IPS-NIHi7 (cell line): ENCODE measurements around the gene ZFAND6.

Source experiments
- DNase-seq: peaks from one replicate; pipeline ENCODE4 v3.0.0; 2012; ENCODE audit warnings: mixed read lengths; ENCODE audit errors: extremely low spot score

ZFAND6 gene

GRCh38 chr15:80049046-80049445, 10.4 kb upstream of the ZFAND6 start:
- no peak for DNase-seq

DNA sequence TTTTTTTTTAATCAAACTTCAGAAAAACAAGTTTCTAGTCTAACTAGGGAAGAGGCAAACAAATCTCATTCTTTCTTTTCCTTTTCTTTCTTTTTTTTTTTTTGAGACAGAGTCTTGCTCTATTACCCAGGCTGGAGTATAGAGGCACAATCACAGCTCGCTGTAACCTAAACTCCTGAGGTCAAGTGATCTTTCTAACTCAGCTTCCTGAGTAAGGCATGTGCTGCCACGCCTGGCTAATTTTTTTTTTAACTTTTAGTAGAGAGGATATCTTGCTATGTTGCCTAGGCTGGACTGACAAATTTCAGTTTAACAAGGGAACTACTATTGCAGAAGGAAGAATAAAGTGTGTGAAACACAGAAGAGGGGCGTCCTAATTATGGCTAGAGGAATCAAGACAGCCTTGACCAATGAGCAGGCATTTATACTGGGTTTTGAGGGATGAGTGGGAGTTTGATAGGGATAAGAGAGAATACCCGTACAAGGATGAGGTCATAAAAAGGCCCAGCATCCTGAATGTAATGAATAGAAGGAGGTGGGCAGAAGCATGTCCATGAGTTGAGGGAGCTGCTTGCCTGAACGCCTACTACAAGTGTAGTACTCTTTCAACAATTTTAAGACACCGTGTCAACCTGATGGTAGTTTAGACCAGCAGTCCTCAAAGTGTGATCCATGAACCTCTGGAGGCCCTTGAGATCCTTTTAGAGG, 6.7 kb upstream of the ZFAND6 start:
- DNase-seq = no peak

DNA sequence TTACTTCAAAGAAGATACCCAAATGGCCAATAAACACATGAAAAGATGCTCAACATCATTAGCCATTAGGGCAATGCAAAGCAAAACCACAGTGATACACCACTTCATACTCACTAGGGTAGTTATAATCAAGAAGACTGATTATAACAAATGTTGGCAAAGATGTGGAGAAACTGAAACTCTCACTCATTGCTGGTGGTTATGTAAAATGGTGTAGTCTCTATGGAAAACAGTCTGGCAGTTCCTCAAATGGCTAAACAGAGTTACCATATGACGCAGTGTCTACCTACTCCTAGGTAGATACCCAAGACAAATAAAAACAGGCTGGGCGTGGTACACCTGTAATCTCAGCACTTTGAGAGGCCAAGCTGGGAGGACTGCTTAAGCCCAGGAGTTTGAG, 3.5 kb upstream of the ZFAND6 start:
- DNase-seq = no peak

GRCh38 chr15:80058044-80058443, 1.4 kb upstream of the ZFAND6 start:
- DNase-seq = no peak

- peak; percentile 81 for DNase-seq
Observed at GRCh38 chr15:80059786-80060355, 395 bp downstream of the ZFAND6 start.

DNA sequence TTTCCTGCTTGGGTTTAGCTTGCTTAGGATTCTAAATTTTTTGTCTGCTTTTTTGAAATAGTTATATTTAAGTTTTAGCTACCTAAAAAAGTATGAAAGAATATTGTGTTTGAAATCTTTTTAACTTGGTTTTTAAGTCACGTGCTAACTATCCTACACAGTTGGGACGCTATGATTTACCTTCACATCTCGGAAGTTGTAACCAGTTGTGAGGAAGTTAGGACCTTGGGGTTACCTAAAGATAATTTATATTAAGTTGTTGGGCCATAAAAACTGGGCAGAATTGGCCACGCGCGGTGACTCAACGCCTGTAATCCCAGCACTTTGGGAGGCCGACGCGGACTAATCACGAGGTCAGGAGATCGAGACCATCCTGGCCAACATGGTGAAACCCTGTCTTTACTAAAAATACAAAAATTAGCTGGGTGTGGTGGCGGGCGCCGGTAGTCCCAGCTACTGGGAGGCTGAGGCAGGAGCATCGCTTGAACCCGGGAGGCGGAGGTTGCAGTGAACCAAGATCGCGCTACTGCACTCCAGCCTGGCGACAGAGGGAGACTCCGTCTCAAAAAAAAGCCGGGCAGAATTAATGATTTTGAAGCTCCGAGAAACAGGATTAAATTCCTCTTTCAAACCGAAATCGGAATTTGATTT, 1.0 kb downstream of the ZFAND6 start:
- DNase-seq = no peak

GRCh38 chr15:80061582-80061981, 2.1 kb downstream of the ZFAND6 start:
- no peak for DNase-seq

GRCh38 chr15:80066912-80067311, 7.4 kb downstream of the ZFAND6 start:
- DNase-seq = no peak

- no peak for DNase-seq
Observed at GRCh38 chr15:80068578-80068977, 9.1 kb downstream of the ZFAND6 start.

GRCh38 chr15:80070840-80071239, 11.4 kb downstream of the ZFAND6 start:
- DNase-seq = no peak

DNA sequence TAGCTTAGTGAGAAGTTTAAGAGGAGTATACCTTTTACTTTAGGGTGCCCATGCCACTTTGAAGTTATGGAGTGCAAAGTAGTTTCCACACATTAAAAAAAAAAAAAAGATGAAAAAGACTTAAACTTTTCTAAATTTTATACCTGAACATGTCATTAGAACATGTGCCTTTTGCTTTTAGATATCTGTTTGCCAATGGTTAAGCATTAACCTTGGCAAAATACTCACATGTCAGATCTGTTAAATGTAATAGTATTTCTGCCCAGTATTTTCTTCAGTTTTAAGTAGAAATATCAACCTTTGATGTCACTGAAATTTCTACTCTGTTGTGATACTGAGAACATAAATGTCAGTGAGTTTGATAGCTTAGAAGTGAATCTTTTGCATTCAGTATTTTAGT, 12.2 kb downstream of the ZFAND6 start:
- DNase-seq = no peak

DNA sequence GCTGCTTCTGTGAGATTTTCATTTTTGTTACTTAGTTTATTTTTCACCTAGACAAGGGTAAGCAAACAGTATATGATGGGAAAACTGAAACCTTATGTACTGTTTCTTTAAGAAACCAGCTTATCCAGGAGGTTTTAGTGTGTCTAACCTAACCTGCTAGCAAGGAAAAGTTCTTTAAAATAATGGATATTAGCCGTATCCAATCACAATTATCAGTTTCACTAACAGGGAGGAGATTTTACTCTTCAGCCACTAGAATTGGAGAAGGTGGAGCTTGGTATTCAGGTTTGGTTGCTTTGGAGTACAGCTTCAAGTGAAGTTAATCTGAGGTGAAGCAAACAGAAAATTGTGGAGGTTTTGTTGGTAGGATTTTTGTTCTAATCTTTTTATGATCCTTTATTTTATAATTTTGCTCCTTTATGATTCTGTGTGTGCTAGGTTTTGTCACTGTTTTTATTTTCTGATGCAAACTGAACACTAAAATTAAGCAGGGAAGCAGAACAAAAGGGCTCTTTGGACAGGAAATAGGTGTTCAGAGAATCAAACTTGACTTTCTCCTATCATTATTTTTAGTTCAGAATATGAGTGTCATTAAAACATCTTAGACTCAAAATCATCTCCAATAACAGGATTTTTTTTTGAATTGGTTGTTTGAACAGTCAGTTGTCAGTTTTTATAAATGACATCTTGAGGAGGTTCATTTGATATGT, 13.0 kb downstream of the ZFAND6 start:
- peak; percentile 49 for DNase-seq

- DNase-seq = no peak
Observed at GRCh38 chr15:80073197-80073596, 13.7 kb downstream of the ZFAND6 start.

- no peak for DNase-seq
Observed at GRCh38 chr15:80076321-80077318, 17.1 kb downstream of the ZFAND6 start.

- DNase-seq = no peak
Observed at GRCh38 chr15:80081390-80081789, 21.9 kb downstream of the ZFAND6 start.

- no peak for DNase-seq
Observed at GRCh38 chr15:80087104-80087503, 27.6 kb downstream of the ZFAND6 start.

DNA sequence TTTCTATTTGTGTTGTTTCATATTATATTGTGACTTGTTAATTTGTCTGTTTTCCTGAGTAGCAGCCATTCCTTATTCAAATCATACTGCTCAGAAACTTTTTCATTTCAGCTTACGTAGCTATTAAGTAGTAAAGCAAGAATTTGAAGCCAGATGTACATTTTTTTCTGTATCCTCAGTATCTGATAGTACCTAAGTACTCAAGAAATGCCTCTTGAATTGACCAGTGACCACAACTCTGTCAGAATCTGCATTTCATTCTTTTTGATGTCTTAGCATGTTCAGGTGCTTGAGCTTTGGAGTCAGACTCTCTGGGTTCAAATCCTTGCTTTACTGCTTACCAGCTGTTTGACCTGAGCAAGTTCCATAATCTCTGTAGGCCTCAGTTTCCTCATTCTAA, 30.6 kb downstream of the ZFAND6 start:
- DNase-seq = no peak

GRCh38 chr15:80090879-80091503, 31.5 kb downstream of the ZFAND6 start:
- DNase-seq = peak; percentile 8

DNA sequence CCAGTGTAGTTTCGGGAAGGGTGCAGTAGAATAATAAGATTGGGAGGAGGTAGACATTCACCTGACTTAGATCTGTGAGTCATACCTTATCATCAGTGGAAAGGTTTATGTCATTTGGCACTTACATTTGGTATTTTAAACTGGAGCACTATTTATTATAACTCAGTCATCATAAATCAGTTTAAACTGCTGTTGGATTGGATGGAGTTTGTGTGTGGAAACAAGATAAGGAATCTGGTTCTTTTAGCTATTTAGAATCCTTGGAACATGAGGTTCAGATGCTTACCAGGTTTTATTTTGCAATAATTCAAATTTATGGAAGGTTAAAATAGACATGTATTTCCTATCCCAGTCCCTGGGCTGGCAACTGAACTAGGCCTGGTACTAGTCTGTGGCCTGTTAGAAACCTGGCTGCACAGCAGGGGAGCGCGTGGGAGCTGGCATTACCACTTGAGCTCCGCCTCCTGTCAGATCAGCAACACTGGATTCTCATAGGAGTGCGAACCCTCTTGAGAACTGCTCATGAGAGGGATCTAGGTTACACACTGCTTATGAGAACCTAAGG, 34.5 kb downstream of the ZFAND6 start:
- peak; percentile 12 for DNase-seq

DNA sequence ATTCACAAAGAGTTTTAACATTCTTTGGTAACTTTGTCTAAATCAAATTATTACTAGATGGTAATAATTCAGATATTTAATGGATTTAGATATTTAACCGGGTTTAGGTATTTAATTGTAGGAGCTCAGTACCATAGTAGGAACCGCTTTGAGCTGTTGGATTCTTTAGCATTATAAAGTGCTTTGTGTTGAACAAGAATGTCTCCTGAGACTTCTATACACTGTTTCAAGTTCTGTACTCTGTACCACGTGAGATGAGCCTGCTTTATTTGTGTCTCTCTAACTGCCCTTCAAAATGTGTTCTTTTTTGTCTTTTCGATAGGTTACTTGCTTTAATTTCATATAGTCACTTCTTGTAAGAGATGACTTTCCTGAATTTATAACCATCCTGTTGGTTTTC, 36.0 kb downstream of the ZFAND6 start:
- DNase-seq = no peak

DNA sequence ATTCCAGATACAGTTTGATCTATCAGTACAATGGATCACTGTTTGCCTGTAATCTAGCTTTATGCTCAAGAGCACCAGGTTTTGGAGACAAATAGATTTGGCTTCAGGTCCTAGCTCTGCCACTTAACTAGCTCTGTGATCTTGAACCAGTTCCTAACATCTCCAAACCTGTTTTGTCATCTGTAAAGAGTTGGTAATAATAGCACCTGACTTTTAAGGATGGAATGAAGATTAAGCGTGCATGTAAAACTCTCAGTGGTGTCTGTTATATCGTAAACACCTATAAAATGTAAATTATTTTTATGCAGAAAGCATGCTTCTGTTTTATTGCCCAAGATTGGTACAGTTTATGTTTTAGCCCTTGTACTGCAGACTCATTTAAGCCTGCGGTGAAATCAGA, 36.5 kb downstream of the ZFAND6 start:
- DNase-seq = no peak
